Stimulated activated CD8-positive, alpha-beta memory T cell treated with anti-CD3 and anti-CD28 coated beads, Interleukin-4, amount 100 ng/mL, for 24 hours (primary cell): ENCODE data around the gene PAOX.
A peak's percentile ranks its signal among the peaks of the same experiment; 100 is the strongest.

Experiments
- DNase-seq: peaks from one replicate; pipeline ENCODE4 v3.0.0-alpha.2; 2020; ENCODE audit warnings: low read depth

The PAOX gene

GRCh38 chr10:133379152-133379800 lies at the start of gene PAOX:
PAOX (plus strand) TSS chr10:133379262; CDS start chr10:133379317, 55 bp downstream.
- peak; percentile 47 for DNase-seq

GRCh38 chr10:133329491-133330202 lies 49.4 kb upstream of the PAOX start:
- DNase-seq = peak; percentile 81

GRCh38 chr10:133332936-133333699 lies 45.9 kb upstream of the PAOX start:
- no peak for DNase-seq

- no peak for DNase-seq
These were observed 44.4 kb upstream of the PAOX start for GRCh38 chr10:133334503-133335245.

- DNase-seq = peak; percentile 58
These were observed 43.6 kb upstream of the PAOX start for GRCh38 chr10:133335246-133336117.

- no peak for DNase-seq
These were observed 42.9 kb upstream of the PAOX start for GRCh38 chr10:133336118-133336576.

GRCh38 chr10:133336577-133337369 lies 42.3 kb upstream of the PAOX start, which contains the start of gene CALY:
CALY (minus strand) TSS chr10:133336896; CDS start chr10:133328989, 7,907 bp downstream.
- DNase-seq = peak; percentile 56

GRCh38 chr10:133337370-133337725 lies 41.7 kb upstream of the PAOX start:
- DNase-seq = no peak

- DNase-seq = no peak
These were observed 40.7 kb upstream of the PAOX start for GRCh38 chr10:133338080-133339071.

GRCh38 chr10:133339708-133340380 lies 39.2 kb upstream of the PAOX start:
- no peak for DNase-seq

GRCh38 chr10:133341983-133342382 lies 37.1 kb upstream of the PAOX start:
- DNase-seq = no peak

GRCh38 chr10:133342942-133343341 lies 36.1 kb upstream of the PAOX start:
- no peak for DNase-seq

GRCh38 chr10:133343558-133343957 lies 35.5 kb upstream of the PAOX start:
- no peak for DNase-seq

- no peak for DNase-seq
These were observed 34.8 kb upstream of the PAOX start for GRCh38 chr10:133344236-133344635.

- no peak for DNase-seq
These were observed 32.6 kb upstream of the PAOX start for GRCh38 chr10:133346413-133346812.

- no peak for DNase-seq
These were observed 31.1 kb upstream of the PAOX start for GRCh38 chr10:133347710-133348517.

GRCh38 chr10:133349160-133349568 lies 29.9 kb upstream of the PAOX start:
- DNase-seq = no peak
